Esophagus squamous epithelium (tissue), 4 donors: ENCODE measurements around the gene SYP.

ENCODE experiments used
- POLR2A ChIP-seq, 4 donors: fragments of 450-650 bp; IDR thresholded peaks; one replicate each; pipeline ENCODE4 v1.6.1; 2017; ENCODE audit warnings: antibody characterized with exemption in 4 of 4, mild to moderate bottlenecking in 4 of 4, moderate library complexity in 3 of 4
- TF ChIP-seq, protein P1 (sequence below), 6 experiments: fragments of 450-650 bp in 4 of 6; fragments of 200-600 bp in 2 of 6; sonication (generic) in 2 of 6; IDR thresholded peaks; one replicate each; pipeline ENCODE4 v1.5.1; 2016 to 2019; ENCODE audit warnings: antibody characterized with exemption in 6 of 6, mild to moderate bottlenecking in 4 of 6, moderate library complexity in 4 of 6

DNA sequence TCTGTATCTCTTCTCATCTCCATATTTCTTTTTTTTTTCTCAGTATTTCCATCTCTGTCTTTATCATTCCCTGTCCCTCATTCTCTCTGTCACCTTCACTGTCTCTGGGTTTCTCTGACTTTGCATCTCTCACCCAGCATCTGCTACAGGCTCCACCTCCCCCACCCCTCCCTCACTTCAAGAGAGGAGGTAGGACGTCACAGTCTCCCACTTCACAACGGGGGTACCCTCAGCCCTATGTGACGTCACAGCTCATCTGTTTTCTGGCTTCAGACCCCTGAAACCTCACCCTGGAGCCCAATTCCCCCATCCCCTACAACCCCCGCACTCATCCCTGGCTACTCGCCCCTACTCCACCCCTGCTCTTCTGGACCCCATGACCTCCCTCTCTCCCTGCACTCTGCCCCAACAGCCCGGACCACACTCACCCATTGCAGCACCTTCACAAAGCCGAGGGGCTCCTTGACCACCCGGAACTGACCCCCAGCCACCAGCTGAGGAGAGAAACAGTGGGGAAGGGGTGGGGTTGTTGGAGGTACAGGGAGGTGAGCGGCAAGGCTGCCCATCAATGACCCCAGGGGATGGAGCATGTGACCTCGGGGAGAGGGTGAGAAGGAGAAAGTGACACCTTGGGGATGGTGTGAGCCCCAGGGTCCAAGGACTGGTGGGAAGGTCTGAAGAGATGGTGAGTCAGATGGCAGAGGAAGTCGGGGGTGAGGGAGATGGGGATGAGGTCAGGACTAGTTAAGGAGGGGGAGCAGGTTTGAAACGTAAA is 1.3 kb downstream of the SYP start:
- TF ChIP-seq, protein P1, sequence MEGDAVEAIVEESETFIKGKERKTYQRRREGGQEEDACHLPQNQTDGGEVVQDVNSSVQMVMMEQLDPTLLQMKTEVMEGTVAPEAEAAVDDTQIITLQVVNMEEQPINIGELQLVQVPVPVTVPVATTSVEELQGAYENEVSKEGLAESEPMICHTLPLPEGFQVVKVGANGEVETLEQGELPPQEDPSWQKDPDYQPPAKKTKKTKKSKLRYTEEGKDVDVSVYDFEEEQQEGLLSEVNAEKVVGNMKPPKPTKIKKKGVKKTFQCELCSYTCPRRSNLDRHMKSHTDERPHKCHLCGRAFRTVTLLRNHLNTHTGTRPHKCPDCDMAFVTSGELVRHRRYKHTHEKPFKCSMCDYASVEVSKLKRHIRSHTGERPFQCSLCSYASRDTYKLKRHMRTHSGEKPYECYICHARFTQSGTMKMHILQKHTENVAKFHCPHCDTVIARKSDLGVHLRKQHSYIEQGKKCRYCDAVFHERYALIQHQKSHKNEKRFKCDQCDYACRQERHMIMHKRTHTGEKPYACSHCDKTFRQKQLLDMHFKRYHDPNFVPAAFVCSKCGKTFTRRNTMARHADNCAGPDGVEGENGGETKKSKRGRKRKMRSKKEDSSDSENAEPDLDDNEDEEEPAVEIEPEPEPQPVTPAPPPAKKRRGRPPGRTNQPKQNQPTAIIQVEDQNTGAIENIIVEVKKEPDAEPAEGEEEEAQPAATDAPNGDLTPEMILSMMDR (IDR thresholded peaks at IDR 0.05): no peak
- TF ChIP-seq POLR2A (IDR thresholded peaks at IDR 0.05): no peak
